ENCODE data around the gene RAVER1.
"Not testable (repeated sequence)": the region's sequence is repeated elsewhere in the genome, so short reads cannot be mapped to it uniquely, and the experiment has no call there.

GRCh38 chr19:10383223-10383499 is 49.8 kb upstream of the RAVER1 start:
- not testable (repeated sequence) for TF ChIP-seq KAT2B (IDR thresholded peaks at IDR 0.05; ENCODE audit: borderline replicate concordance, low read depth, low read length); POLR2AphosphoS5 (IDR thresholded peaks at IDR 0.05; ENCODE audit: low read depth, low read length); ZBTB21 (CRISPR knock-in tag; IDR thresholded peaks at IDR 0.05); BORCS8-MEF2B (CRISPR knock-in tag; IDR thresholded peaks at IDR 0.05)

All from HepG2 (cell line).